Peyer's patch (tissue), 4 donors: ENCODE measurements around the gene ERC2. TPM values are rescaled to one million over a fixed set of nuclear protein-coding genes. Genes with fewer than 3 reads are reported as not detected.

Experiments used
- DNase-seq, 3 donors: peaks; one replicate each; pipeline ENCODE4 v3.0.0-alpha.2; 2017 to 2019
- H3K27ac ChIP-seq, 4 donors: fragments of 200-600 bp; sonication (generic); one replicate each; pipeline ENCODE4 v1.5.1; 2016 to 2019
- H3K27me3 ChIP-seq, 2 donors: fragments of 200-600 bp; sonication (generic); one replicate each; pipeline ENCODE4 v1.5.1; 2019
- H3K36me3 ChIP-seq, 3 donors: fragments of 200-600 bp; sonication (generic); one replicate each; pipeline ENCODE4 v1.5.1; 2016 to 2019
- H3K4me1 ChIP-seq, 4 donors: fragments of 200-600 bp; sonication (generic); one replicate each; pipeline ENCODE4 v1.5.1; 2016 to 2019
- H3K4me3 ChIP-seq, 4 donors: fragments of 200-600 bp; sonication (generic); 1 replicate in 3 of 4; 2 replicates in 1 of 4; pipeline ENCODE4 v1.5.1; 2016 to 2019; ENCODE audit warnings: mild to moderate bottlenecking in 1 of 4
- H3K9me3 ChIP-seq, 4 donors: fragments of 200-600 bp; sonication (generic); one replicate each; pipeline ENCODE4 v1.5.1; 2016 to 2019; ENCODE audit warnings: mild to moderate bottlenecking in 1 of 4
- POLR2A ChIP-seq, 2 donors: fragments of 450-650 bp; IDR thresholded peaks; one replicate each; pipeline ENCODE4 v1.5.1; 2017; ENCODE audit warnings: antibody characterized with exemption in 2 of 2, mild to moderate bottlenecking in 2 of 2, moderate library complexity in 2 of 2
- total RNA-seq, 4 donors: library from RNA; depleted of rRNA; stranded (reverse); fragments of >200 nt; gene quantifications; one replicate each; pipeline ENCODE4 v1.1.0, GENCODE V29; 2016
- TF ChIP-seq, protein P1 (sequence below), 6 experiments: fragments of 450-650 bp in 4 of 6; fragments of 200-600 bp in 2 of 6; sonication (generic) in 1 of 6; IDR thresholded peaks; one replicate each; pipeline ENCODE4 v1.5.1; 2017 to 2019; ENCODE audit warnings: antibody characterized with exemption in 6 of 6, mild to moderate bottlenecking in 3 of 6, moderate library complexity in 1 of 6

ERC2 gene
- total RNA-seq, 4 donors from 2014 or later = 0.18 to 0.83 TPM; not detected in 2

DNA sequence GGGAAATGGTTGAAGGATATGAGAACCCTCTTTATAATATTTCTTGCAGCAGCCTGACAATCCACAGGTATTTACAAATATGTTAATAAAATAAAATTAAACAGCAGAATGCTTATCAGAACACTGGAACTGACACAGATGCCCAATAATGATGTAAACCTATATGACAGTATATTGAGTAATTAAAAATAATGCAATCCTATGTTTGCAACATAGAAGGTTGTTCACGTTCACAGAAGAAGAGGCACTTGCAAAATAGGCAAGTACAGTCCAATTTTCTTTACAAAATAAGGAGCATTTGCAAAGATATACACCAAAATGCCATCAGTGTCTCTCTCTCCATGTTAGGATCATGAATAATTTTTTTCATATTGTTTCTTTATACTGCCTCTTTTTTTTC, 584.2 kb downstream of the ERC2 start:
- Histone ChIP-seq H3K27me3 (no peaks in the 10 kb centered on the region), H3K27ac (no peak overlapping the region), H3K36me3 (no peaks in the 10 kb centered on the region), H3K4me1 (no peaks in the 10 kb centered on the region), H3K9me3 (no peaks in the 10 kb centered on the region), H3K4me3 (no peak overlapping the region)
- no peak for TF ChIP-seq POLR2A (IDR thresholded peaks at IDR 0.05)
- TF ChIP-seq, protein P1, sequence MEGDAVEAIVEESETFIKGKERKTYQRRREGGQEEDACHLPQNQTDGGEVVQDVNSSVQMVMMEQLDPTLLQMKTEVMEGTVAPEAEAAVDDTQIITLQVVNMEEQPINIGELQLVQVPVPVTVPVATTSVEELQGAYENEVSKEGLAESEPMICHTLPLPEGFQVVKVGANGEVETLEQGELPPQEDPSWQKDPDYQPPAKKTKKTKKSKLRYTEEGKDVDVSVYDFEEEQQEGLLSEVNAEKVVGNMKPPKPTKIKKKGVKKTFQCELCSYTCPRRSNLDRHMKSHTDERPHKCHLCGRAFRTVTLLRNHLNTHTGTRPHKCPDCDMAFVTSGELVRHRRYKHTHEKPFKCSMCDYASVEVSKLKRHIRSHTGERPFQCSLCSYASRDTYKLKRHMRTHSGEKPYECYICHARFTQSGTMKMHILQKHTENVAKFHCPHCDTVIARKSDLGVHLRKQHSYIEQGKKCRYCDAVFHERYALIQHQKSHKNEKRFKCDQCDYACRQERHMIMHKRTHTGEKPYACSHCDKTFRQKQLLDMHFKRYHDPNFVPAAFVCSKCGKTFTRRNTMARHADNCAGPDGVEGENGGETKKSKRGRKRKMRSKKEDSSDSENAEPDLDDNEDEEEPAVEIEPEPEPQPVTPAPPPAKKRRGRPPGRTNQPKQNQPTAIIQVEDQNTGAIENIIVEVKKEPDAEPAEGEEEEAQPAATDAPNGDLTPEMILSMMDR (IDR thresholded peaks at IDR 0.05) = no peak
- no peak for DNase-seq

GRCh38 chr3:55882006-55882405, 586.3 kb downstream of the ERC2 start:
- DNase-seq = no peak
- no peak overlapping the region for H3K27ac ChIP-seq
- H3K4me3 ChIP-seq = no peak overlapping the region
- H3K27me3 ChIP-seq = no peaks in the 10 kb centered on the region
- TF ChIP-seq, protein P1 (IDR thresholded peaks at IDR 0.05) = no peak
- no peak for TF ChIP-seq POLR2A (IDR thresholded peaks at IDR 0.05)
- H3K4me1 ChIP-seq = no peaks in the 10 kb centered on the region
- no peaks in the 10 kb centered on the region for H3K9me3 ChIP-seq
- no peaks in the 10 kb centered on the region for H3K36me3 ChIP-seq

DNA sequence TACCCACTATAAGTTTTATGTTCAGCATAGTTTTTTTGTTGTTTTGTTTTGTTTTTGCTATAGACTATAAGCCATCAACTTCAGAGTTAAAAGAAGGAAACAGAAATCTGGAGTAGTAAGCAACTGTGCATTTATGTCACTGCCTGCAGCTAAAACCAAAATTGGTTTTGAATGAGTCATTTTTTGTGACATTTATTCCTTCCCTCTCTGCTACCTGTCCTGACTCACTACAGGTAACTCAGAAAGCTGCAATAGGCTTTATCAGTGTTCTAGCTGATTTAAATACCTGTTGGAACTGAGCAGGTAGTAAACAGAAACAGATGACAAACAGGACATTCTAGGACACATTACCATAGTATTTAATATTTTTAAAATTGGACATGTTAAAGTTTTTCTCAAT, 587.9 kb downstream of the ERC2 start:
- Histone ChIP-seq H3K27me3 (no peaks in the 10 kb centered on the region), H3K9me3 (no peaks in the 10 kb centered on the region), H3K4me1 (no peaks in the 10 kb centered on the region), H3K4me3 (no peak overlapping the region), H3K27ac (no peak overlapping the region), H3K36me3 (no peaks in the 10 kb centered on the region)
- DNase-seq = no peak
- TF ChIP-seq POLR2A (IDR thresholded peaks at IDR 0.05) = no peak
- TF ChIP-seq, protein P1 (IDR thresholded peaks at IDR 0.05) = no peak

DNA sequence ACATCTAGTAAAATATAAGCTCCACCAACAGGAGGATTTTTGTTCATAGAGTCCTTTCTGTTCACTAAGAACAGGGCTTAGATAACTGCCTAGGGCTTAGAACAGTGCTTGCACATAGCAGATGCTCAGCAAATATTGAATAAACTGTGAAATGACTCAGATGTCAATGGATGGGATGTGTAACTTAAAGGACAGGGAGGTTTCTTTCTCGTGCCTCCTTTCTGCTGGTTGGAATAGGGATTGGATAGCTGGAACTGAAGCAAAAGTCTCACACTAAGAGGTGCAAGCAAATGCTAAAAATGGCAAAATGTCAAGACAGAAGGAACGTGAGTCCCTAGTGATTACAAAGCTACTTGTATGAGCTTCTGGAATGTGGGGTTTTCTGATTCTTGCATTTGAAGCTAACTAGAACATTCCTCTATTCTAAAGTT, 588.4 kb downstream of the ERC2 start:
- no peak for TF ChIP-seq POLR2A (IDR thresholded peaks at IDR 0.05)
- TF ChIP-seq, protein P1 (IDR thresholded peaks at IDR 0.05) = no peak
- H3K4me3 ChIP-seq = no peak overlapping the region
- DNase-seq = no peak
- no peak overlapping the region for H3K27ac ChIP-seq
- H3K4me1 ChIP-seq = no peaks in the 10 kb centered on the region
- H3K9me3 ChIP-seq = no peaks in the 10 kb centered on the region
- H3K36me3 ChIP-seq = no peaks in the 10 kb centered on the region
- no peaks in the 10 kb centered on the region for H3K27me3 ChIP-seq

DNA sequence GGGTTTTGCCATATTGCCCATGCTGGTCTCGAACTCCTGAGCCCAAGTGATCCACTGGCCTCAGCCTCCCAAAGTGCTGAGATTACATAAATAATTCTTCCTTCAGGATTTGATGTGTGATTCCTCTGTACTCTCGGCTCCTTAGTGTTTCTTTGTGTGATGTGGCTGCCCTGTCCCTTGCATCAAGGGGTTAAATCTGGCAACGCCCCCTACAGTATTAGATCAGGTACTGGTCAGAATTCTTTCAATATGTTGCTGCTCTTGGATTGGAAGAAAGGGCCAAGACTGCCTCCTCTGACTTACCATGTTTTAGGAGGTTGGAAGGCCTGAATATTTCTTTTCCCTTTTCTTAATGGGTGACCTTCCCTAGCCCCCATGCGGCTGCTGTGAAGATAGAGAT, 590.6 kb downstream of the ERC2 start:
- Histone ChIP-seq H3K27me3 (no peaks in the 10 kb centered on the region), H3K9me3 (no peaks in the 10 kb centered on the region), H3K27ac (no peak overlapping the region), H3K4me3 (no peak overlapping the region), H3K36me3 (no peaks in the 10 kb centered on the region), H3K4me1 (no peaks in the 10 kb centered on the region)
- no peak for DNase-seq
- no peak for TF ChIP-seq POLR2A (IDR thresholded peaks at IDR 0.05)
- TF ChIP-seq, protein P1 (IDR thresholded peaks at IDR 0.05) = no peak

DNA sequence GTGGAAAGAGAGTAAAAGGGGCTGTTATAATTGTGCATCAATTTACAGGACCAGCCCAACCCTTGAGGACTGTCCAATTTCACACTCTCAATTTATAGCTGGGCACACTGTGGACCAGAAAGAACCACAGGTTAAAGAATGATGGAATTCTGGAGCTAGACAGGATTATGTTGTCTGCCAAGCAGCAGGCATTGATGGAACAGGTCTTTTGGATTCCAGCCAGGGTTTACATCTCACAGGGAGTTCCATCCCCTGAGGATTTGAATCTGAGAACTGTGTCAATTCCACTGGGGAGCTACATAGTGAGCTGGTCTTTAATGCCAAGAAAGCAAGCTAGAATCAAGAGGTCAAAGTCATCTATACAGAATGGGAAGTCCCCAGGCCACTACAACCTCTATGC, 591.7 kb downstream of the ERC2 start:
- H3K9me3 ChIP-seq = no peaks in the 10 kb centered on the region
- no peak for TF ChIP-seq POLR2A (IDR thresholded peaks at IDR 0.05)
- TF ChIP-seq, protein P1 (IDR thresholded peaks at IDR 0.05) = no peak
- H3K27me3 ChIP-seq = no peaks in the 10 kb centered on the region
- H3K27ac ChIP-seq = no peak overlapping the region
- H3K4me3 ChIP-seq = no peak overlapping the region
- H3K36me3 ChIP-seq = no peaks in the 10 kb centered on the region
- no peaks in the 10 kb centered on the region for H3K4me1 ChIP-seq
- DNase-seq = no peak
